ENCODE measurements around the gene HCFC1.

DNA sequence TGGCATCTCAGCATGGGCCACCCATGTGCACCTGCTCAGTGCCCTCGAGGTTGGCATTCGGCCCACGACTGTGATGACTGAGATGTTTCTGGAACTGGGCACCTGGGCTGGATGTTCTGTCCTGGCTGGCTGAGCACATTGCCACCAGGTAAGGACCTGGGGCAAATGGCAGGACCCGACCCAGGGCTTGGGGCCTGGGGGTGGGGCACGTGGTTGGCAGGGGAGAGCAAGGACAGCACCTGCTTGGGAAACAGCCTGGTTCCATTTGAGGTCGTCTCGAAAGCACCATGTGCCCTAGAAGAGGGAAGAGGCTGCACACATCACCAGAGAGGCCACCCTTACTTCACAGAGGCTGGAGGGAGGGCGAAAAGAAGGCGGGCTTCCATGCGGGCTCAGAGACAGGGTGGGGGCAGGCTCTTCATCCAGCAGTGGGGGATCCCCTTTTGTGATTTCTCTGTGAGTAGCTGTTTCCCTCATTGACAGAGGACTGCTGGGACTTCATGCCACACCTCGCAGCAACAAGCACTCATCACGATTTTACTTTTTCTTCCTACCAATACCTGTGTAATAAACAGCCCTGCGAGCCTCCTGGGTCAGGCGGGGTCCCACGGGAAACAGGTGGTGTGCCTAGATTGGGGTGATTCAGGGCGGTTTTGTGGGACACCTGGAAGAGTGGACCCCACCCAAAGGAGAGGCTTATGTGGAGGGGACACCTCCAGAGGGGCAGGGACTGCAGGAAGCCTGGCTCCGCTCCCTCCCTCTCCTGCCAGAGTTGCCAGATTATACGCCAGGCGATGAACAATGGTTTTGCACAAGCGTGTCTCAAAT is 12.9 kb upstream of the HCFC1 start:
- TF ChIP-seq, protein P1, sequence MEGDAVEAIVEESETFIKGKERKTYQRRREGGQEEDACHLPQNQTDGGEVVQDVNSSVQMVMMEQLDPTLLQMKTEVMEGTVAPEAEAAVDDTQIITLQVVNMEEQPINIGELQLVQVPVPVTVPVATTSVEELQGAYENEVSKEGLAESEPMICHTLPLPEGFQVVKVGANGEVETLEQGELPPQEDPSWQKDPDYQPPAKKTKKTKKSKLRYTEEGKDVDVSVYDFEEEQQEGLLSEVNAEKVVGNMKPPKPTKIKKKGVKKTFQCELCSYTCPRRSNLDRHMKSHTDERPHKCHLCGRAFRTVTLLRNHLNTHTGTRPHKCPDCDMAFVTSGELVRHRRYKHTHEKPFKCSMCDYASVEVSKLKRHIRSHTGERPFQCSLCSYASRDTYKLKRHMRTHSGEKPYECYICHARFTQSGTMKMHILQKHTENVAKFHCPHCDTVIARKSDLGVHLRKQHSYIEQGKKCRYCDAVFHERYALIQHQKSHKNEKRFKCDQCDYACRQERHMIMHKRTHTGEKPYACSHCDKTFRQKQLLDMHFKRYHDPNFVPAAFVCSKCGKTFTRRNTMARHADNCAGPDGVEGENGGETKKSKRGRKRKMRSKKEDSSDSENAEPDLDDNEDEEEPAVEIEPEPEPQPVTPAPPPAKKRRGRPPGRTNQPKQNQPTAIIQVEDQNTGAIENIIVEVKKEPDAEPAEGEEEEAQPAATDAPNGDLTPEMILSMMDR (IDR thresholded peaks at IDR 0.05): no peak
- no peak for TF ChIP-seq POLR2A (IDR thresholded peaks at IDR 0.05)

All from lower leg skin (tissue), 3 donors.